HCEC 1CT (cell line): ENCODE measurements around the gene EP300.
A peak's percentile ranks its signal among the peaks of the same experiment; 100 is the strongest.
"Not testable (repeated sequence)": the region's sequence is repeated elsewhere in the genome, so short reads cannot be mapped to it uniquely, and the experiment has no call there.

Experiments used
- DNase-seq: peaks from one replicate; pipeline ENCODE4 v3.0.0-alpha.2; 2017

EP300 gene

GRCh38 chr22:41091132-41092022 is 1.0 kb upstream of the EP300 start:
- peak; percentile 98 for DNase-seq

- DNase-seq: peak; percentile 50
Observed at GRCh38 chr22:41092847-41093411, 537 bp downstream of the EP300 start.

- peak; percentile 33 for DNase-seq
Observed at GRCh38 chr22:41094041-41094593, 1.7 kb downstream of the EP300 start.

GRCh38 chr22:41096391-41096790 is 4.0 kb downstream of the EP300 start:
- no peak for DNase-seq

- DNase-seq: no peak
Observed at GRCh38 chr22:41096841-41097240, 4.4 kb downstream of the EP300 start.

GRCh38 chr22:41099036-41099435 is 6.6 kb downstream of the EP300 start:
- DNase-seq: no peak

- DNase-seq: no peak
Observed at GRCh38 chr22:41106122-41106968, 14.0 kb downstream of the EP300 start.

- not testable (repeated sequence) for DNase-seq
Observed at GRCh38 chr22:41106969-41107325, 14.6 kb downstream of the EP300 start.

GRCh38 chr22:41110968-41111367 is 18.6 kb downstream of the EP300 start:
- DNase-seq: no peak

GRCh38 chr22:41116342-41116741 is 23.9 kb downstream of the EP300 start:
- DNase-seq: no peak

GRCh38 chr22:41117127-41117965 is 25.0 kb downstream of the EP300 start:
- DNase-seq: no peak

- no peak for DNase-seq
Observed at GRCh38 chr22:41123151-41123550, 30.8 kb downstream of the EP300 start.

- DNase-seq: no peak
Observed at GRCh38 chr22:41124086-41124485, 31.7 kb downstream of the EP300 start.

- no peak for DNase-seq
Observed at GRCh38 chr22:41127451-41127850, 35.1 kb downstream of the EP300 start.

- no peak for DNase-seq
Observed at GRCh38 chr22:41128606-41129005, 36.2 kb downstream of the EP300 start.

GRCh38 chr22:41132550-41132949 is 40.2 kb downstream of the EP300 start:
- DNase-seq: peak; percentile 20

- DNase-seq: no peak
Observed at GRCh38 chr22:41140365-41140957, 48.1 kb downstream of the EP300 start.

- DNase-seq: not testable (repeated sequence)
Observed at GRCh38 chr22:41145921-41146320, 53.5 kb downstream of the EP300 start.

- peak; percentile 7 for DNase-seq
Observed at GRCh38 chr22:41146573-41146972, 54.2 kb downstream of the EP300 start.

- no peak for DNase-seq
Observed at GRCh38 chr22:41147722-41148121, 55.3 kb downstream of the EP300 start.

- no peak for DNase-seq
Observed at GRCh38 chr22:41152902-41153301, 60.5 kb downstream of the EP300 start.

GRCh38 chr22:41157083-41157482 is 64.7 kb downstream of the EP300 start:
- DNase-seq: no peak
